ENCODE results near the gene THTPA. TPM values are rescaled to one million over a fixed set of nuclear protein-coding genes. Genes with fewer than 3 reads are reported as not detected.

THTPA gene
- total RNA-seq, 1 donor from 2014 or later, result 115 TPM

DNA sequence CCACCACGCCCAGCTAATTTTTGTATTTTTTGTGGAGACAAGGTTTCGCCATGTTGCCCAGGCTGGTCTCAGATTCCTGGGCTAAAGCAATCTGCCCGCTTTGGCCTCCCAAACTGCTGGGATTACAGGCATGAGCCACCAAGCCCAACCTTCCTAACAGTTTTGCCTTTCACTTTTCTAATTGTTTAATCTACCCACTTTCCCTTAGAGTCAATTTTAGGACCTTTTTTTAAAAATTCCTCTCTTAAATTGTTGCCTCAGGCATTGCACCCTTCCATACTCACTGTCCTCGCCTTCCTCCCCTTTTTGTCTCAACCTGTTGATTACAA, 16.0 kb upstream of the THTPA start:
- no peaks in the 10 kb centered on the region for H3K4me1 ChIP-seq
- intact Hi-C loops (cut with DNase I), result no loop called here
- no peak for TF ChIP-seq CTCF (IDR thresholded peaks at IDR 0.05)
- no peaks in the 10 kb centered on the region for H3K27me3 ChIP-seq
- H3K4me3 ChIP-seq, result no peak overlapping the region
- H3K36me3 ChIP-seq, result no peaks in the 10 kb centered on the region
- no peak overlapping the region for H3K27ac ChIP-seq
- no peak for DNase-seq (ENCODE audit: low spot score in 2 of 2)
- H3K9me3 ChIP-seq, result no peaks in the 10 kb centered on the region

- no peak for TF ChIP-seq CTCF (IDR thresholded peaks at IDR 0.05)
Observed at GRCh38 chr14:23542261-23542660, 13.8 kb upstream of the THTPA start.

DNA sequence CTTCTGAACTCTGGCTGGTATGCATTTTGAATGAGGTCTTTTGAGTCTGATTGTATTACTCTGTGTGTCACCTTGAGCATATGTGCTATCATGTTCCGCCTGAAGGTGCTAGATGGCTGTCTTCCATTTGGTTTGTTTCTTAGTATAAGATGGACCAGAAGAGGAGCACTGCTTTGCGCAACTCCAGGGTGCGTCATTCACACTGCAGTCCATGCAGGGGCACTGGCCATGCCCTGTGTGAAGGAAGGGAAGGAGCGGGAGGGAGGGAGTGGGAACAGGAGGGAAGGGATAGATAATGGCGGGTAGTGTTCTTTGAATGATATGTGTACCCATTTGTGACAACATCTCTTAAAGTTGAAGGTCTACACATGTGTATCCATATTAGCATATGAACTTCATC, 12.7 kb upstream of the THTPA start:
- no peak for TF ChIP-seq CTCF (IDR thresholded peaks at IDR 0.05)
- Histone ChIP-seq H3K27ac (no peak overlapping the region), H3K9me3 (no peaks in the 10 kb centered on the region), H3K4me3 (no peak overlapping the region), H3K4me1 (no peaks in the 10 kb centered on the region), H3K36me3 (no peaks in the 10 kb centered on the region), H3K27me3 (no peaks in the 10 kb centered on the region)
- no peak for DNase-seq (ENCODE audit: low spot score in 2 of 2)
- intact Hi-C loops (cut with DNase I), result no loop called here

More at GRCh38 chr14:23542261-23542660, 13.8 kb upstream of the THTPA start:
- no peak overlapping the region for H3K4me3 ChIP-seq
- H3K9me3 ChIP-seq, result no peaks in the 10 kb centered on the region
- no peaks in the 10 kb centered on the region for H3K27me3 ChIP-seq
- intact Hi-C loops (cut with DNase I), result no loop called here
- DNase-seq (ENCODE audit: low spot score in 2 of 2), result no peak
- H3K36me3 ChIP-seq, result no peaks in the 10 kb centered on the region
- no peak overlapping the region for H3K27ac ChIP-seq
- H3K4me1 ChIP-seq, result no peaks in the 10 kb centered on the region

DNA sequence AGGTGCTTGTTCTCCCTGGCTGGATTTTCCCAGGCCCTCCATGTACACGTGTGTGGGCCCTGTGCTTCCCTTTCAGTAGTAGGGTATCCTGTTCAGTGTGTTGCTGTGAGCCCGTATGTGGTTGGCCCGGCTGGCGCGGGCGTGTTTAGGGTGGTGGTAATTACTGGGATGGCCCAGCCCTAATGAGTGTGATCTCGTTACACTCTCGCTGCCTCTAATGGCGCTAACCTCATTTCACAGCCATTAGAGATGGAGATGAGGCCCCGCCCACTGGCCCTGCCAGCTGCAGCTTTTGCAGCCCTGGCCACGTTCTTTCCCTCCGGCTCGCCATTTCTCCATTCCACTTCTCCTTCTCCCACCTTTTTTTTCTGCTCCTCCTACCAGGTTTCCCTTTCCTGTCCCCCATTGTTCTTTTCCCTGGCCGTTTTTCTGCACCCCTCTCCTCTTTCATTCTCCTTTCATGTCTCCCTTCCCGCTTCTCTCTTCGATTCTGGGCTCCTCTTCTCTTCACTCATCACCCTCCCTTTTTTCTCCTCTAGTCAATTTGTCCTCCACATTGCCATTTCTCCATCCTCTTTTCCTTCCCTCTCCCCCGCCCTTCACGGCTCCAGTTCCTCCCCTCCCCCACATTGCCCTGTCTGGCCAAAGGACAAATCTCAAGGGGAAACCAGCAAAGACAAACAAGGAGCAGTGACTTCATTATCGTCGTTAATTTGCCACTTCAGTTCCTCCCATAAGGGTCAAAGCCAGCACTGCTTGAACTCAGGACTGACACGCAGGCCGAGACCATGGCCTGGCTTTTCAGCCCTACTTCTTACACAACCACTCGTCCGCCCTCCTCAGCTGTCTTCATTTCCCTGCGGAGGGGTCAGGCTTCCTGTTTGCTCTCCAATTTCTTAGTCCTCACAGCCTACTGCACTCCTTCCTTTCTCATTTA, 11.3 kb upstream of the THTPA start:
- Histone ChIP-seq H3K9me3 (no peaks in the 10 kb centered on the region), H3K36me3 (no peaks in the 10 kb centered on the region), H3K27me3 (no peaks in the 10 kb centered on the region), H3K4me1 (no peaks in the 10 kb centered on the region), H3K27ac (no peak overlapping the region), H3K4me3 (no peak overlapping the region)
- intact Hi-C loops (cut with DNase I), result no loop called here
- TF ChIP-seq CTCF (IDR thresholded peaks at IDR 0.05), result no peak
- DNase-seq (ENCODE audit: low spot score in 2 of 2), result no peak

DNA sequence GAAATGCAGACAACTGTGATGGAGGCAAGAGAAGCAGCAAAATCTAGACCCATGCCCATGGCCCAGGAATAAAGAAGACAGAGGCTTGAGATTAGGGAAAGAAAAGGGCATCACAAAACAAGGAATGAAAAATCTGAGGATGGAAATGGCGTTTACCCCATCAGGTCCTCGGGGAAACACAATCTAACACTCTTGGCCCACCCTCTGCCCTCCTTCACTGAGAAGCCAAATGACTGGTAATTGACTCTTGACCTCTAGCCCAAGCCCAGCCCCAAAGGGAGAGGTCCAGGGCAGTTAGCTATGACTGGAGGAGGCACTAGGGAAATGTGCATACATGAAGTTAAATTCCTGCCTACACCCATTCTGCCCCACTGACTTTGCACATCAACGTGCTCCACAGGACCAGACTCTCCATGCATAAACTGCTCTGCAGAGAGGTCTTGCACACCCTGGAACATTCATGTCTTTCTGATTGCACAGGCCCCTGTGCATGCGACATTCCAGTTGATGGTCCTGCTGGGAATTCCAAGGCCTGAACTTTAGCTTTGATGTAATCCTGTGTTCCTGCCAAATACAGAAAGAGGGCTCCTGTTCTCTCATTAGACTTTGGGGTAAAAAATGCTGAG, 10.2 kb upstream of the THTPA start:
- no peaks in the 10 kb centered on the region for H3K9me3 ChIP-seq
- DNase-seq (ENCODE audit: low spot score in 2 of 2), result no peak
- intact Hi-C loops (cut with DNase I), result no loop called here
- H3K27ac ChIP-seq, result no peak overlapping the region
- H3K4me1 ChIP-seq, result no peaks in the 10 kb centered on the region
- TF ChIP-seq CTCF (IDR thresholded peaks at IDR 0.05), result no peak
- no peak overlapping the region for H3K4me3 ChIP-seq
- no peaks in the 10 kb centered on the region for H3K27me3 ChIP-seq
- no peaks in the 10 kb centered on the region for H3K36me3 ChIP-seq

All from ascending aorta (tissue), 2 donors.